SK-N-SH (cell line): ENCODE measurements around the gene ZNF438. TPM values are rescaled to one million over a fixed set of nuclear protein-coding genes. Genes with fewer than 3 reads are reported as not detected.

Experiments used
- CTCF ChIA-PET: fragments of 300-600, 350-600 bp; formaldehyde crosslinking; extraction: SDS; loops from one replicate; lab custom pipeline; 2021; lab: Yijun Ruan, JAX
- POLR2A ChIA-PET: fragments of 350-600 bp; sonication (Branson Sonifier 250); formaldehyde crosslinking; extraction: SDS; loops from one replicate; lab custom pipeline; 2020; ENCODE audit warnings: antibody characterized with exemption, inconsistent platforms; lab: Yijun Ruan, JAX
- DNase-seq: peaks from one replicate; pipeline ENCODE4 v3.0.0; 2012
- H2AFZ ChIP-seq: fragments of 200-600 bp; sonication (generic); 2 replicates; pipeline ENCODE4 v1.8.1; 2016; ENCODE audit warnings: antibody characterized with exemption, mild to moderate bottlenecking, low read depth
- H3F3A ChIP-seq: fragments of 200-600 bp; sonication (generic); replicated peaks from 2 replicates; pipeline ENCODE3; 2016; ENCODE audit warnings: antibody characterized with exemption, mild to moderate bottlenecking; ENCODE audit not compliant: insufficient read depth
- H3K27ac ChIP-seq, 2 experiments: fragments of 200-500 bp in 1 of 2; fragments of 200-600 bp in 1 of 2; sonication (Bioruptor generic) in 1 of 2; sonication (generic), shearing (Covaris generic) in 1 of 2; 2 replicates each; pipeline versions ENCODE4 v1.5.1 to v1.6.1; 2014 to 2016; ENCODE audit warnings: low read depth in 2 of 2, inconsistent platforms in 1 of 2, low read length in 1 of 2, mild to moderate bottlenecking in 1 of 2, mixed read lengths in 1 of 2
- H3K27me3 ChIP-seq: fragments of 200-600 bp; sonication (generic), shearing (Covaris generic); 2 replicates; pipeline ENCODE4 v1.6.1; 2016; ENCODE audit warnings: mixed run types; ENCODE audit not compliant: insufficient read depth
- H3K36me3 ChIP-seq, 2 experiments: fragments of 200-500 bp in 1 of 2; fragments of 200-600 bp in 1 of 2; sonication (Bioruptor generic) in 1 of 2; sonication (generic) in 1 of 2; replicated peaks in 1 of 2; 2 replicates each; pipeline versions ENCODE3 to v1.5.1; 2014 to 2016; ENCODE audit warnings: low read length in 1 of 2, mild to moderate bottlenecking in 1 of 2; ENCODE audit not compliant: insufficient read depth in 2 of 2, control insufficient read depth in 1 of 2
- H3K4me1 ChIP-seq, 2 experiments: fragments of 200-500 bp in 1 of 2; fragments of 200-600 bp in 1 of 2; sonication (Bioruptor generic) in 1 of 2; sonication (generic), shearing (Covaris generic) in 1 of 2; 2 replicates each; pipeline versions ENCODE4 v1.5.1 to v1.6.1; 2014 to 2016; ENCODE audit warnings: low read depth in 1 of 2, low read length in 1 of 2, mixed run types in 1 of 2; ENCODE audit not compliant: insufficient read depth in 2 of 2, control insufficient read depth in 1 of 2
- H3K4me2 ChIP-seq: fragments of 200-600 bp; sonication (generic), shearing (Covaris generic); 2 replicates; pipeline ENCODE4 v1.6.1; 2017; ENCODE audit warnings: mixed run types
- H3K4me3 ChIP-seq, 2 experiments: fragments of 200-500 bp in 1 of 2; fragments of 200-600 bp in 1 of 2; sonication (Bioruptor generic) in 1 of 2; sonication (generic), shearing (Covaris generic) in 1 of 2; 2 replicates each; pipeline versions ENCODE4 v1.5.1 to v1.8.1; 2014 to 2016; ENCODE audit warnings: low read depth in 2 of 2, inconsistent platforms in 1 of 2, low read length in 1 of 2, mild to moderate bottlenecking in 1 of 2, mixed read lengths in 1 of 2, moderate library complexity in 1 of 2
- H3K79me2 ChIP-seq: fragments of 200-600 bp; sonication (generic); 2 replicates; pipeline ENCODE4 v1.8.1; 2017; ENCODE audit warnings: mild to moderate bottlenecking; ENCODE audit not compliant: insufficient read depth
- H3K9ac ChIP-seq: fragments of 200-600 bp; sonication (generic); 2 replicates; pipeline ENCODE4 v1.6.1; 2017; ENCODE audit warnings: mixed run types
- H3K9me2 ChIP-seq: fragments of 200-600 bp; sonication (generic); 2 replicates; pipeline ENCODE4 v1.6.1; 2017; ENCODE audit warnings: mixed run types
- H3K9me3 ChIP-seq: fragments of 200-600 bp; sonication (generic); 2 replicates; pipeline ENCODE4 v1.6.1; 2017; ENCODE audit warnings: mixed run types, mild to moderate bottlenecking, moderate library complexity
- H4K20me1 ChIP-seq: fragments of 200-600 bp; sonication (generic); 2 replicates; pipeline ENCODE4 v1.6.1; 2017; ENCODE audit warnings: mild to moderate bottlenecking, mixed run types; ENCODE audit not compliant: insufficient read depth
- CTCF ChIP-seq: fragments of 200-600 bp; sonication (generic); IDR thresholded peaks from 2 replicates; pipeline ENCODE4 v1.6.1; 2017; ENCODE audit warnings: antibody characterized with exemption, mild to moderate bottlenecking, moderate library complexity
- ELF1 ChIP-seq: IDR thresholded peaks from 2 replicates; pipeline ENCODE4 v1.4.0; 2012
- EZH2phosphoT487 ChIP-seq: fragments of 200-600 bp; sonication (generic); IDR thresholded peaks from 2 replicates; pipeline ENCODE4 v1.6.1; 2017; ENCODE audit warnings: low read depth, mixed run types, mild to moderate bottlenecking, antibody characterized with exemption, moderate library complexity, borderline replicate concordance
- FOSL2 ChIP-seq: IDR thresholded peaks from 2 replicates; pipeline ENCODE4 v1.4.0; 2012; ENCODE audit warnings: low read depth, mild to moderate bottlenecking, moderate library complexity, borderline replicate concordance
- FOXJ3 ChIP-seq: sonication (generic); formaldehyde crosslinking; IDR thresholded peaks from 2 replicates; pipeline ENCODE4 v1.5.1; 2020; ENCODE audit warnings: mild to moderate bottlenecking, missing genetic modification reagents
- FOXM1 ChIP-seq: IDR thresholded peaks from 2 replicates; pipeline ENCODE4 v1.4.0; 2012; ENCODE audit warnings: low read depth, mild to moderate bottlenecking
- GABPA ChIP-seq: IDR thresholded peaks from 2 replicates; pipeline ENCODE4 v1.4.0; 2012; ENCODE audit warnings: low read depth, mild to moderate bottlenecking
- JUND ChIP-seq: IDR thresholded peaks from 2 replicates; pipeline ENCODE4 v1.4.0; 2012
- MEF2A ChIP-seq: IDR thresholded peaks from 2 replicates; pipeline ENCODE4 v1.4.0; 2012; ENCODE audit warnings: low read depth, borderline replicate concordance
- NFIC ChIP-seq: IDR thresholded peaks from 2 replicates; pipeline ENCODE4 v1.4.0; 2012; ENCODE audit warnings: borderline replicate concordance
- RAD21 ChIP-seq: IDR thresholded peaks from 2 replicates; pipeline ENCODE4 v1.6.1; 2012; ENCODE audit warnings: mild to moderate bottlenecking, low read length
- RCOR1 ChIP-seq: fragments of 150-350 bp; IDR thresholded peaks from 2 replicates; pipeline ENCODE4 v1.6.1; 2017; ENCODE audit warnings: antibody characterized with exemption, low read length
- RXRA ChIP-seq: IDR thresholded peaks from 2 replicates; pipeline ENCODE4 v1.4.0; 2012; ENCODE audit warnings: low read depth, mild to moderate bottlenecking, borderline replicate concordance
- SIN3A ChIP-seq: IDR thresholded peaks from 2 replicates; pipeline ENCODE4 v1.6.1; 2012; ENCODE audit warnings: low read depth, mild to moderate bottlenecking, low read length, moderate library complexity, borderline replicate concordance
- SMC3 ChIP-seq: IDR thresholded peaks from 2 replicates; pipeline ENCODE4 v1.6.1; 2012; ENCODE audit warnings: low read depth, low read length, improper control_type of control experiment
- TAF1 ChIP-seq: IDR thresholded peaks from 2 replicates; pipeline ENCODE4 v1.6.1; 2012; ENCODE audit warnings: low read depth, mild to moderate bottlenecking, low read length, moderate library complexity, borderline replicate concordance
- TCF12 ChIP-seq: IDR thresholded peaks from 2 replicates; pipeline ENCODE4 v1.4.0; 2012
- TEAD4 ChIP-seq: IDR thresholded peaks from 2 replicates; pipeline ENCODE4 v1.4.0; 2012; ENCODE audit warnings: mild to moderate bottlenecking, borderline replicate concordance; ENCODE audit not compliant: insufficient read depth
- ZBTB33 ChIP-seq: IDR thresholded peaks from 2 replicates; pipeline ENCODE4 v1.4.0; 2012; ENCODE audit warnings: low read depth, borderline replicate concordance
- WGBS: methylation state at CpG from one replicate; pipeline ENCODE4 v1.1.6; 2017; ENCODE audit warnings: low lambda C conversion rate; 5-methylcytosine and 5-hydroxymethylcytosine counted together
- polyA plus RNA-seq, 3 experiments: library from polyadenylated mRNA; depleted of rRNA; stranded (reverse); fragments of >200 nt; gene quantifications; 2 replicates each; pipeline ENCODE4 v1.2.3, GENCODE V29; 2012

The ZNF438 gene
- polyA plus RNA-seq, 1 of the 3 experiments (the other 2 are of a cell fraction): 2.1 TPM

DNA sequence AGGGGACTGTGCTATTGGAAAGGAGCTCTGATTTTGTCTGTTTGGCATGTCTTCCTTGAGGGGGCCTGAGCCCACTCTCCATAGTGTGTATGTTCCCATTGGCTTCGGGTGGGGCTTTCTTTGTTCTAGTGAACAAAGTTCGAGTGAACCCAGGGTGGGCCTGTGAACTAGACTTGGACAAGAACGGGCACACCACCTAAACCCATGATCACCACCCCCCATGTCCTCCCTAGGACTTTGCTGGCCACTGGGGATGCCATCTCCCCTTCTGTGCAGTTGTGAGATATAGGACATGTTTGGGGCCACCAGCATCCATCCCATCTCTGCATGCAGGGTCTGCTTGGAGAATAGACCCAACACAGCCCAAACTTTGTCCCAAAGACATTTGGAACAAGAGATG, 206.6 kb downstream of the ZNF438 start:
- TF ChIP-seq ELF1 (no peak), MEF2A (no peak), RAD21 (no peak), TEAD4 (no peak), ZBTB33 (no peak), EZH2phosphoT487 (no peak), SMC3 (no peak), NFIC (no peak), FOSL2 (no peak), FOXM1 (no peak), CTCF (no peak), FOXJ3 (CRISPR knock-in tag) (no peak), RCOR1 (no peak), RXRA (no peak), JUND (no peak), TAF1 (no peak), GABPA (no peak), TCF12 (no peak), SIN3A (no peak)
- Histone ChIP-seq H3K27ac (no peak overlapping the region), H3K9me3 (no peaks in the 10 kb centered on the region), H3K4me1 (no peaks in the 10 kb centered on the region; a peak in 2 of 4 replicates), H2AFZ (no peak overlapping the region), H3K9me2 (no peaks in the 10 kb centered on the region), H3K4me2 (no peak overlapping the region), H3K36me3 (no peaks in the 10 kb centered on the region), H3K79me2 (no peaks in the 10 kb centered on the region), H3K4me3 (no peak overlapping the region), H4K20me1 (no peaks in the 10 kb centered on the region), H3K9ac (no peak overlapping the region), H3F3A (peaks cover 18% of the 10 kb centered on the region), H3K27me3 (no peaks in the 10 kb centered on the region)
- DNase-seq: no peak
- ChIA-PET CTCF (no interaction called here), POLR2A (no interaction called here)
- WGBS: 72% methylated on average over 3 of the region's 3 CpGs
